Stimulated activated CD4-positive, alpha-beta T cell treated with anti-CD3 and anti-CD28 coated beads, Interleukin-15, amount 100 ng/mL, for 24 hours (primary cell): ENCODE measurements around the gene RNASEL.

Experiments
- DNase-seq: peaks from one replicate; pipeline ENCODE4 v3.0.0-alpha.2; 2020

Gene RNASEL

DNA sequence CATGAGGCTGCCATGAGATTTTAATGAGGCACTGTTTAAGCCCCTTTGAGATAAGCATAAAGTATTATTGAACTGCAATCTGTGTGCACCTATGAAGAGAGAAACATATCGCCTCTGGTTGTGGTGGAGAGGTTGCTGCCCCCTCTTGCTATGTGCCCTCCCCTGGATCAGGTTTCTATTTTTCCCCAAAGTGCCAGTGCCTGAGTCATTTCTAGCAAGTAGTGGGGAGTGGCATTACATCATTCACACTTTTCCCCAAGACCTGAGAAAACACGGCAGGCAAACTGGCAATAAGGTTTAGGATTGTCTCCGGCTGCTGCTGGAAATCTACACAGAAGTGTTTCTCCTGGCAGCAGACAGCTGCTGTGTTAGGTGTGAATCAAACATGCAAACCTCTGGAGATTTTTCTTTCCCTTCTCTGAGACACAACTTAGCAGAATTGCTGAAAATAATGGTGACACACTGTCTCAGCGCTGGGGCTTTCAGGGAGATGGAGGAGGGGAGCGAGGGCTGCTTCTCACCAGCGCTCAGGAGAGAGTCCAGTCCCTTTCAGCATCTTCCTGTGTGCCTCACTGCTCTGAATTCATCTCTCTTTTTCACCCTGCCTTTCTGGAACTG, 28.8 kb upstream of the RNASEL start:
- no peak for DNase-seq

DNA sequence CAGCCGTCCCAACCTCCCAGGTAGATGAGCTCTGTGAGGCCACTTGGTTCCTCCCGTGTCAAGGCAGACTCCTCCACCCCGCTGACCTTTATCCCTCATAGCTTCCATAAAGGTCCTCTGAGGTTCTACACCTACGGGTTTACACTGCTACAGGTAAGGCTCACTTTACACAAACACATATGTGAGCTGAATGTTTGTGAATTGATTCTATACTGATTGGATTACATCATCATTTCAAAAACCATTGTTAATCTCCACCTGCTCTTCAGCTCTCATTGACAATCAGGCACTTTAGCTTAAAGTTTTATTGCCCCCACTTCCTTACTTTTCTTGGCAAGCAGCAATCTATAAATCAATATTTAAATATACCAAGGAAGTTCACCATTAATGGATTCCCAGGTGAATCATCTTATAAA, 28.0 kb upstream of the RNASEL start:
- no peak for DNase-seq

DNA sequence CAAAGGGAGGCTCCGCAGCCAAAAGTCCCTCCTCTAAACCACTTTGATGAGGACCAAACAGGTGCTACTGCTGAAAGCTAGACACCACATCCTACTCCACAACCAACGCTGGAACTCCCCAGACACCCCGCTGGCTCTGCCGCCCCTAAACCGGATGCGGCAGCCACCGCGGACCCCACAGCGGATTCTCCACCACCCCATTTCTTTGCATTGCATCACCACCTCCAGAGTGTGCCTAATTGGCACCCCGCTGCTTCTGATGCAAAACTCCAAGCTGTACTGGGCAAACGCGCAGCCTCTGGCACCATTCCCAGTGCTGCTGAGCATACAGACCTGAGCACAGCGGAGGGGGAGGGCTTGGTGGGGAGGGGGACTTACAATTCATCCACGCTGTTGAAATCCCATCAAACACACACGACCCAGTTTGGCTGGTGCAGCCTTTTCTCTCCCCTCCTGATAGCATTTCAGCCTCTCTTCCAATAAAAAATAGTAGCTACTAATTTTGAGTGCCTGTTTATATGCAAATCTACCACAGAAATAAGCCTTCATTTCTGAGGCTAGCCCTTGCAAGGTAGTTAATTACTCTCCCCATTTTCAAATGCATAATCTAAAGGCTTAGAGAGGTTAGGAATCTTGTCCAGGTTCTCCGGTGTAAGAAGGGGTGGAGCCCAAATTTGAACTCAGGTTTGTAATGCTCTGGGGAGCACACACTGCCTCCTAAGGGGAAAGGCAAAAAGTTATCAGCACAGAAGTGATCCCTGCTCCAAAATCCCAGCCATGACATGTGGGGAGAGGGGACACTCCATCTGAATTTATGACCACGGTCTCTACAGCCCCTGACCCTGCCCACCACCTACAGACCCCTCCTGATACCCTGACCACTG, 27.3 kb upstream of the RNASEL start:
- peak; percentile 89 for DNase-seq

DNA sequence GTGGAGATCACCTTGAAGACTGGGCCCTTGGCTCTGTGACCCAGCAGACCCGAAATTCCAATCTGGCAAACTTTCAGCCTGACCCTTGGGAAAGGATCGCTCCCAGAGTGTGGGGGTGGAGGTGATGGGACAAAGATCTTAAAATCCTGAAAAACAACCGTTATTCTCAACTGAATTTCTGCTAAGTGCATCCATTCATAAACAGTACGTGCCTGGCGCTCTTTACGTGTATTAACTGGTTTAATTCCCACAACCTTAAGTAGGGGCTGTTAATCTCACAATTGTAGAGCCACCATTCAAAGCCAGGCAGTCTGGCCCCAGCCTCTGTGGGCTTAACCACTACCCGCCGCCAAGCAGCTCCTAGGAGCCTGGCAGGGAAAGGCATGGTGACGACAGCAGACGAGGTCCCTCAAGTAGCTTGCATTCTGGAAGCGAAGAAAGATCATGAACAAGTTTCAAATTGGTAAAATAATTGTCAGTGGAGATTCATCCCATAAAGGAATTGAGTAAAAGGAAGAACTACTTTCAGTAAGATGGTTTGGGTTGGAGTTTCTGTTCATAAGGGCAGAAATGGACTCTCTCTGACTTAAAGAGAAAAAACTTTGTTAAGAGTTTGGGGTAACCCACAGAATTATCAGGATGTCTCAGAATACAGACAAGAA, 26.5 kb upstream of the RNASEL start:
- DNase-seq, result peak; percentile 74

DNA sequence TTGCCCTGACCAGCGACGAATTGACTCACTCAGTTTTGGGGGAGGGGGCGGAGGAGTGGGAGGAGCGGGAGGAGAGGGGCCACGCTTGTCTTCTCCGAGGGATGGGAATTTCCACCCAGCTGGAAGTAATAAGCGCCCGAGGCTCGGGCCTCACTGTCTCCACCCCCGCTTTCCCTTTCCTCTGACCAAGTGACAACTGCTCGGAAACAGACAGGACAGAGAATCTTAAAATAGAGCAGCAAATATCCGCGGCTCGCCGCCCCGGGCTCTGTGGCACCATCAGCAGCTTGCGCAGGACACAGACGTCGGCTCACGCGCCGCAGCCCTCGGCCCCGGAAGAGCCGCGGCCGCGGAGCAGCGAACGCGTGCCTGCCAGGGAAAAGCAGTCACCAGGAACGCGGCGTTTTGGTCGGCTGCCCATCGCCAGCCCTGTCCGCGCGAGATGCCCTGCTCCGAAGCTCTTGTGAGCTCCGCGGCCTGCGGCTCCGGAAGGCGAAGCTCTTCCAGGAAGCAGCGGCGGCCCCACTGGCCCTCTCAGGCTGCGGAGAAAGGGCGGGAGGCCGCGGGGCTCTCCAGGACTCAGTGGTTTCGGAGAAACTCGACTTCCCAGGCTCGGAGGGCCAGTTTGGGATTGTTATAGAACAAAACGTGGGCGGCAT, 25.9 kb upstream of the RNASEL start:
- peak; percentile 73 for DNase-seq

DNA sequence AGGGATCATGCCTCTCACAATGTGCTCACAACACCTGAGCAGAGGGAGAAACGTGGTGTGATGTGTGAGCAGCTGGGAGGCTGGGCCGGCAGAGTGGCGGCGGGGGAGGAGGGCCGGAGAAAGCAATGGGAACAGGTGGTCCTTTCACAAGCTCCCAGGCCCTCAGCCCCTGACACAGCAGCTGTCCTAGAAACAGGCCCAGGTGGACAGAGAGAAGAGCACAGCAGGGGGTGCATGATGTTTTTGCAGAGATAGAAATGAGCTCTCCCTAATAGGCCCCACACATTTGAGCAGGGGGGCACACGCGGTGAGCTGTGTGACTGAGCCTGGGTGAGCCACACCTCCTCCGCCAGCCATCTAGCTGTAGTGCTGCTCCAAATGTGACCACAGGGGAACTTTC, 22.7 kb upstream of the RNASEL start:
- no peak for DNase-seq

DNA sequence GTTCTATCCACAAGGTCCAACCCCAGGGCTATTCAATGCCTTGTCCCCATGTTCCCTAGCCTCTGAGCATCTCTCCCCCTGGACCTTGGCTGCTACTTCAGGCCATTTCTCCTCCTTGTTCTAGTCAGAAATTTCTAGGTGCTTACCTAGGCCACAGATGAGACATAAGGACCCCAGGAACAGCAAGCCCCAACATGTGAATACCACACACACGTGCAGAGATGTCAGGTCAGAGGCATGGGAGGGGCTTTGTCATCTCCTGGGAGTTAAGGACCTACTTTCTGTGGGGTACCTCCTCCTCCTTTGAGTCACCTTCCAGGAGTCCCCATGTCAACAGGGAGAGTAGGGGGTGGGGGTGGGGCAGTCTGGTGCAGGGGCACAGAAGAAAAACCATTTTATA, 22.3 kb upstream of the RNASEL start:
- no peak for DNase-seq

DNA sequence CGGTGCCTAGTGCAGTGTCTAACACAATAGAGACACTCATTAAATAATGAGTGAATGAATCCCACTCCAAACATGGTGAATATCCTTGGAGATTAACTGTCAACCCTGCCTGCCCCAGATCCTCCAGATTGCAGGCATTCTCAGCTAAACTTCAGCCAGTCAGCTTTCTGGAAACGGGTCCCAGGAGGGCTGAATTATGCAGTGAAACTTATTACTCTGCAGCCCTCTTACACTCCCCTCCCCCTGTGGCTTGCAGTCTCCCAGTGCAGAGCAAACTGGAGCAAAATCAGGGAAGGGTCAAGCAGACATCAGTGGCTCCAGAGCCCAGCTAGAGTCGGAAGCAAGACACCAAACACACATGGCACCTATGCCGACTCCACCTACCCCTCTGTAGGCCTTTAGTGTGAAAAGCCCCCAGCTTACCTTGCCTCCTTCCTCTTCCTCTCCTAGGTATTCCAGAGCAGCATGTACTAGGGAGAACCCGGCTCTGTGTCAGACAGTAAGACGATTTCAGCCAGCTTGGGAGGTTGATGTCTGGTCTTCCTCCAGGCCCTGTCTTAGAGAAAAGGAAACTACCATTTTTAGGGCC, 21.6 kb upstream of the RNASEL start:
- no peak for DNase-seq

DNA sequence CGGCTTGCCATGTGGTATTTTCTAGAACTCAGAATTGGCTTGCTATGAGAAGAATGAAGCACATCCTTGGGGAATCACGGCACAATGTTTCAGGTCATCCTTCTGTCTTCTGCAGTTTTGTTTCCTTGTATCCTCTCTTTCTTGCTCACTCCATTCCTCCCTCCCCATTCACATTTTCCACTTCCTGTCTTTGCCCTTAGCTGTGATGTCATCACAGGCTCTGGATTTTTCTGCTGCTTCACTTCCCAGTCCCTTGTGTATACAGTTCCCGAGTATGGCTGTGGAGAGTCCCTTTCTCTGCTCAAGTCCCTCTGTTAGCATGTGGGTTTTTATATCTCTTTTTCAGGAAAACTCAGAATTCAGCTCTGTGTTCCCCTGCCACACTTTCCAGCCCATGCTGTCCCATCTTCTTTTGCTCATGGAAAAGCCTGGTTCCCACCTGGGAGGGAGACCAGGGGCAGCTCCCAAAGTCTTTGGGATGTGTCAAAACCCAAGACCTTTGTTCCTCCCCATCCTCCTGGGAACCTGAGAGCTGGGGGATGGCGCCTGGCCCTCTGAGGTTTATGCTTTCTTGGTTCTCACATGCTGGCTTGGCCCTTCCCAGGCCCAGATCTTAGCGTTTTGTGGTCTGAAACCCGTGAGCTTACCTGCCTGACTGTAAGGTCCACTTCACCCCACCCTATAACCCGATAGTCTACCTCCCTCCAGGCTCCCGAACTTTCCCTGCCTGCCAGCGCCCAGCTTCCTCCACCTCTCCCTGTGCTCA, 20.0 kb upstream of the RNASEL start:
- DNase-seq, result no peak

DNA sequence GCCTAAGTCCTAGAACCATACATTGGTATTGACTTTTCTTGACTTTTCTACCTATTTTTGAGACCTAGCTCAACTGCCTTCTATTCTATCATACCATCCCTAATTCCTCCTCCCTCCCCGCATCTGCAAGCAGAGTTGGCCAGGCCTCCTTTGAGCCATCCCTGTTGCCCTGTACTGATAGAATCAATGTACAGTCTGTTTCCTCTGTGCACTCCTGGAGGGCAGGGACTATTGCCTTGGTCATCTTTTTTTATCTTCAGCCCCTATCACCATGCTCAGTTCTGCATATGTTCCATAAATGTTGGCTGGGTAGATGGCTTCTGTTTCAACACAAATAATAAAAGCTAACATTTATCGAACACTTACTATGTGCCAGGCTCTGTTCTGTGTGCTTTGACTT, 19.2 kb upstream of the RNASEL start:
- no peak for DNase-seq

DNA sequence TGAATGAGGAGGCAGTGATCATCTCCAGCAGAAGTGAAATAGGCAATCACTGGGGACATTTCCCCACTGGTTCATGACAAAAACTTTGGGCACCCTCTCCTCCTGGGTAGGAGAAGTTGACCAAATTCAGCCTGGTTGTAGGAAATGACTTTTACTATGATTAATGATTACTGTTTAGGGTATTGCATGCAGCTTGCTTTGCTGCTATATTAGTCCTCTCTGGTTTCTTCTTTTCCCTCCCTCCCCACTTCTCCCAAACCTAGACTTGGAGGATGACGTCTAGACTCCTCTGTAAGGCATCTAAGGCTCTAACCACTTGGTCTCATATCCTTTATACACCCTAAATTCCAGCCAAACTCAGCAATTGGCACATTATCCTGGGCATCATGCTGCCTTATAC, 18.5 kb upstream of the RNASEL start:
- DNase-seq, result no peak

DNA sequence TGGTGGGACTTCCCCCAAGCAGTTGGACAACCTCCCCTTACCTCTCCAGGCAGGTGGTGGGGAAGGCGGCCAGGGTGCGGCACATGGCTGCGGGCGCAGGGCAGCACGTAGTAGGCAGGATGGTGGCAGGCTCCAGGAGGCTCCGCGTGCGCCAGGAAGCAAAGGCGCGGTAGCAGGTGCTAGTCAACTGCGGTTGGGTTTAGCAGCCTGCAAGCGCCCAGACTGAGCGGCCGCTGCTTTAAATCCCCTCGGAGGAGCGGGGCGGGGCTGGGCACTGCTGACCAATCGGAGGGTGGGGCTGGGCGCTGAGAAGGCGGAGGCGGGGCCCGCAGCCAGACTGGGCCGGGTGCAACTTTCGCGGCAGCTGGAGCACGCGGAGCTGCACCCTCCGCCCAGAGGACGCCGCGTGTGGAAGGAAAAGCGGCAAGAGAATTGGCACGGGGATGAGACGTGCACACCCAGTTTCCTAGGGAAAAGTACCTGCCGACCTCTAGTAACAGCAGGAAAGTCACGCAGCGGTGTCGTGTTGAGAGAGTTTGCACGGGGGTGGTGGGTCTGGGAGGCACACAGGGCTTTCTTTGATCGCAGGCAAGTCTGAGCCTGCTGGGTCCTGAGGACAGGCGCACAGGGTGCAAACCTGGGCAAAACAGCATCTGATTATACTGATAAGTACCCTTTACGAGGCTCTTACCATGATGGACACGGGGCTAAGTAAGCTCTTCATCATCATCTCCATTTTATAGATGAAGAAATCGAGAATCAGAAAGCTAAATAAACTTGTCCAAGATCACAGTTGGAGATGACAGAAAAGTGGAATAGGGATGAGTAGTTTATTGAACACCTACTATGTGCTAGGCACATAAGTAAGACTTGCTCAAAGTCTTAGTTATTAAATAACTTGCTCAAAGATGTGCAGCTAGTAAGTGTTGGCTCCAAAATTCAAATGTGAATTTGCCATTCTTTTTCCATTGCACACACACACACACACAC, 15.4 kb upstream of the RNASEL start, which contains the start of gene RGS16:
TSS of gene RGS16 (minus strand) at position 215 of the 990 bp plus-strand sequence. CDS start at position 85, 130 bp downstream.
- peak; percentile 98 for DNase-seq

DNA sequence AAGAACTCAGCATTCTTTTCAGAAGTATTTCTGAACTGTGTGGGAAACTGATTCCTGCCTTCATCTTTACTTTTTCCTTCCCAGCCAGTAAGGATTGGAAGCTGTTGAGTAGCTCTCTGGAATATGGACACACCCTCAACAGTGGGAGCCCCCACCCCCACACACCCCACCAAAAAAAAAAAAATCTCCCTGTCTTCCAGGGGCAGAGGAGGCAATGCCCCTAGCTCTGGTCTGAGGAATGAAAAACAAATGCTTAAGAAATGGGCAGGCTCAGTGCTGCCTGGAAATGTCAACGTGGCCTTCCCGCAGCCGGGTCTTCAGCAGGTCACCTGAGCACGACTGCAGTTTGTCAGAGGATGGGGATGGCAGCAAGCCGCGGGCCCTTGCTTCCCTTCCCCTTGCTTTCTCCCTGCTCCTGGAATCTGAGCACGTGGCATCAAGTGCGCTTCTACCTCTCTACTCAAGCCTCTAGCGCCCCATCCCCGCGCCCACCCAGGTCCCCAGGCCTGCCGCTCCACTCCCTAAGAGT, 14.7 kb upstream of the RNASEL start:
- DNase-seq, result no peak

DNA sequence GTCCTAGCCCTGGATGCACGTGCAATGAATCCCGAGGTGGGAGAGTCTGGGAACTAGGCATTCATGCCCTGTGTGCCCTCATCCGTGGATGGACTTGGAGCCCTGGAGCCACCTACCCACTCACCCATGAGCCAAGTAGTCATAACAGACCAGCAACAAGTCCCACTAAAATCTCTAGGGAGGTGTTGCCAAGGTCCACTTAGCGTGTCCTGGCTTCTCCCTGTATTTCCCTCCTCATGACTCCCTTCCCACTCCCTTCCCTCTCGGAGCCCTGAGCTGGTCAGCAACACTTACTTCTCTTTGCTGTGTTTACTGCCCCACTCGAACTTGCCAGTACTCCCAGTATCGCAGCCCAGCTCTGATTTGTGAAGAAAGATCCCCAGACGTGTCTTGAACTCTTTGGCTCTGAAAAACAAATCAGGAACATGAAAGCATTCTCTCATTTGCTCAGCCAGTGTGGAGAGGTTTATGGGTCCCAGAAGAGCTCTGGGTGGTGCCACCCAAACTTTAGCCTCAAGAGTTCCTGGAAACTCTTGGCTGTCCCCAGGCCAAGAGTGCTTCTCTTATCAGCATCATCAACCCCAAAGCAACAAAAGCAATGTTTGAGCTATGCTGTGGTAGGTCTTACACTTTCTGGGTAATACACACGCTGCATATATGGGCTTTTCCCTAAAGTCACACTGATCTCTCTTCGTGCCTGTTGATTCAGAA, 14.0 kb upstream of the RNASEL start:
- peak; percentile 31 for DNase-seq

DNA sequence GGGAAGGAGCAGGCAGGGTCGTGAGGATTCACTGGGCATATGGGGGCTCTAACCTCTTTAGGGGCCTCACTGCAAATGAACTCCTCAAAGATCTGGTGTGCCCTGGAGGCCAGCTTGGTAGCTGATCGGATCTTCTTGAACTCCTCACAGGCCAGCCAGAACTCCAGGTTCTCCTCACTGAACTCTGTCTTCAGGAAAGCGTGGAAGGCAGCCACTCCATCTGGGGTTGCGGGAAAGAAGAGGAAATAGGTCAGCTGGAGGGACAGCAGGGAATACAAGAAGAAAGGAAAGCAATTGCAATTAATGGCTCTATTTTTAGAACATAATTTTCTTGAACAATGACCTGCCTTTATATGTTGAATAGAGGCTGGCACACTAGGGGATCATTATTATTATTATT, 12.9 kb upstream of the RNASEL start:
- DNase-seq, result no peak

DNA sequence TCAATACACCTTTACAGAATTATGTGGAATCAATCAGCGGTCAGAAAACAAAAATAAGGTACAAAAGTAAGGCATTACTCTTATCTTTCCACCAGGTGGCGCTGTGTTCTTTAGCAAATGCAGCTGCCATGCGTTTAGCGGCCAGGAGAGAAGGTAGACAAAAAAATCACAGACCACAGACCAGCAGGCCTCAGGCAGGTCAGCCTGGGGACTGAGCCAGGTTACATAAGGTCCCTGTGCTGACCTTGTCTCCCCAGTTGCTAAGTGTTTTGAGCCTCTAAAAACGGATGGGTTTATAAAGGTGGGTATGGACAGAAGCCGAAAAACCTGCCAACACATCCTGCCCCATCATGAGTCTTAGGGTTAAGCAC, 12.3 kb upstream of the RNASEL start:
- DNase-seq, result peak; percentile 74

DNA sequence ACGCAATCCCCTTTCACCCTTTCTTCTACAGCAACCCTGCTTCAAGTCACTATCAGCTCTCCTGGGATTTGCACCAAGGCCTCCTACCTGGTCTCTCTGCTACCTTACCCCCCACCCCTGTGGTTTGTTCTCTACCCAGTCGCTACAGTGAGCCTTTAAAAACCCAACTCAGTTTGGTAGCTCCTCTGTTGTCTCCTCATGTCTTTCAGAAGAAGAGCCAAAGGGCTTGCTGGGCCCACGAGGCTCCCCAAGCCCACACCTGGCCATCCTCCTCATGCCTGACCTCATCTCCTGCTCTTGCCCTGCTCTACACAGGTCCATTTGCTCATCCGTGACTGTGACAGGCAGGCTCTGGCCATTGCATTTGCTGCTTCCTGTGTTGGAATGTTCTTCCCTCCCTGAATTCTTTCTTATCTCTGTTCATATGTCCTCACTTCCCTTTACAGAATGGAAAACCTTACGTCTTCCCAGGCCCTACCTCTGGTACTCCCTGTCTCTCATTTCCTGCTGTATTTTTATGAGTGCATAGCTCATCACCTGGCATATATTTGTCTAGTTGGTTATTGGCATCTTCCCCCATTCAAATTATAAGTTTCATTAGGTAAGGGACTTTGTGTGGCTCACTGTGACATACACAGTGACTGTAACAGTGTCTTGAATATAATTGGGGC, 11.8 kb upstream of the RNASEL start:
- DNase-seq, result no peak

DNA sequence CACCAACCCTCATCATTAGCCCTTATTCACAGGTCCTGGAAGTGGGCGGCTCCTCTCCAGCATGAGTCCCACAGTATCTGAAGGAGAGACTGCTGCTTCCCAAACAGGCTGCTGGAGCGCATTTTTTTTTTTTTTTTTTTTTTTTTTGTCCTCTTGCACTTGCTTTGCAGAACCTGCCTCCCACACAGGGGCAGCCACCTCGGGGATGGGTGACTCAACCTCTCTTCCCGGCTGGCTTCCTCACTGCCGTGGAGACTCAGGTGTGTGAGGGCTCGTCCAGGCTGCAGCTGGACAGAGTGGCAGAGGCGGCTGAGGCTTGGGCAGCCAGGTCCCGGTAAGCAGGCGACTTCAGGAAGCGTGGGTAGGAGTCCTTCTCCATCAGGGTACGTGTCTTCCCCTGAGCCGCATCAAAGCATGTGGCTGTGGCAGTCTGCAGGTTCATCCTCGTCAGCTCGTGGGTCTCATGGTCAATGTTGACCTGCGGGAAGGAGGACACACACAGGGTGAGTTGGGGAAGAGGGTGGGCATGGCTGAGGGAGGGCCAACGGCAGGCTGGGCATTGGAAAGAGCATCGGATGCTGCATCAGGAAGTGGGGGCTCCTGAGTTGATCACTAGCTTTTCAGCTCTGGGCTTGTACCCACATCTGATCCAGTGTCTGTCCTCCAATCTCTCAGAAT, 11.1 kb upstream of the RNASEL start:
- no peak for DNase-seq

DNA sequence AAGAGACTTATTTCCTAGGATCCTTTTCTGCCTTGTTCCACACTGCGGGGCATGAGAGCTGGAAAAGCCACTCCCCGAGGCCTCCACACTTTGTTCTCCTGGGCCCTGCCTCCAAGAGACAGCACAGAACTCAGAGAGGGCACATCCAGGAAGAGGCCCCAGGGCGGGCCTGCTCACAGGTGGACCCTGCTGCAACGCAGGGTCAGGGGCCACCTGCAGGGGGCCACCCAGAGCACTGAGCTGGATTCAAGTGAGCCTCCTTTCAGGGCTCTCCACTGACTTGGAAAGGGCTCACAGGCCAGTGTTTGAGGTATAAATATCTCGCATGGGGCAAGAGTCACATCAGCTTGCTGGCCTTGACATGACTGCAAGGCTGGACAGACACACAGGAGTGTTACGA, 10.3 kb upstream of the RNASEL start:
- DNase-seq, result peak; percentile 47
